SKM-1 (cell line): ENCODE data around the gene ARHGAP5.

Experiments
- DNase-seq: peaks from one replicate; lab custom pipeline; 2025; ENCODE audit not compliant: unreplicated experiment; lab: John Stamatoyannopoulos, UW

ARHGAP5 gene

DNA sequence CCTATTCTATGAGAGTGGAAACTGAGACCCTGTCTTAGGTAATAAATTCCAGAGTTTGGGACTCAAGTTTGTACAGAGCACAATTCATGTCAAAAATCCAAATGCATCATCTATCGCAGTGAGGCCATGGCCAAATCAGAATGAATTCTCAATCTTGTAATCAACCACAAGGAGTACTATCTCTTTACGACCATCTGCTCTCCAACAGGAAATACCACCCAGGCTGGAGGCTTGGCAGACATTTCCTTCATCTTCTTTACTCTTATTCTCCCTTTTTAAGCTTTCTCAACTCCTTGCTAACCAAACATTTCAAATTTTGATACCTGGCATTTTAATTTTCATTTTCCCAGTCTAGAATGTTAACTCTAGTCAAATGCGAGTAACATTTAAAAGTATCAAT is 92.1 kb downstream of the ARHGAP5 start:
- no peak for DNase-seq

DNA sequence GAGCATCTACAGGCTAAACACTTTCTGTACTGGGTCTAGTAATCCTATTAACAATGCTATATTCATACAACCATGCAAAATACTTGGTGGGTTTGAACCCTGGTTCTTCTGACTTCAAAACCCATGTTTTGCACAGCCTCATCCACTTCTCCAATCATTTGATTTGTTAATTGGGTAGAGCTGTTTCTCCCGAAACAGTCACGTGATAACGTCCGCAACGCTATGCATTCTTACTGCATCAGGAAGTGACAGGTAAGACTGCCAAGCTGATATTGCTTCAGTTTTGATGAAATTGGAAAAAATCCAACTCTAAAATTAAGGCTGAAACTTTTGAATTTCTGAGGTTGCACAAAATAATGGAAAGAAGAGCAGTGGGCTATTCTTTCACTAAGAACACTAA is 94.4 kb downstream of the ARHGAP5 start:
- DNase-seq: no peak

DNA sequence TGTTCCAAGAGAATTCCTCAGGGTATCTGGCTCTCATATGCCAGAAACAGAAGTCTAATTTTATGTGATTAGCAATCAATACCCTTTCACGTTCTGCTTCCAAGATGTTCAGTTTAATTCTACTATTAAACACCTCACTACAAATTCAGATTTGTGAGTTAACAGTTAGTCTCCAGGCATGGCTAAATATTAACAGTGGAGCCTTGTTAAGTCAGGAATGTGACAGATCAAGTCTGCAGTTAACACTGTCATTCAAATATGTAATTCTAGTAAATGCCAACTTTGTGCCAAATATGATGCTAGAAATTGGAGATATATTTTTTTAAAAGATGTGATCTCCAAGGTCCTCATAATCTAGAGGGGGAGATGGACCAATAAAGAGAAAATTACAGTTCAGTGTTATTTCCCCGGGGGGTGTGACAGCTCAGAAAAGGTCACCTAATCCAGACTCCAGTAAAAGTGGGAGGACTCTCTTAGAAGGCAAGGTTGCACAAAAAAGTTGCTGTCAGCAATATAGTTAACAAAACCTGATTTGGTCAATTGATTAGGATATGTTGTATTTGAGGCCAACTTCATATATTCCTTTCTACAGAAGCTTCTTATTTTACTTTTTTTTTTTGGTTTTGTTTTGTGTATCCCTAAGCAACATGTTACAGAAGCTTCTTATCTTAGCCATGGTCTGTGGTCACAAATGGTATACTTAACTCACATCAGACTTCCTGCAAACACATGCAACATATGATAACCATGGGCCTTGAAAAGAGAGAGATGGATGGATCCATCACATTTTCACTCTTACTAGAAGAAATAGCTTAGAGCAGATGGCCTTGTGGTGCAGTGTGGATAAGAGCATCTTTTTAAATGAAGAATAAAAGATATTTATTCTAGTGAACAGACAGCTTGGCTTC is 106.3 kb downstream of the ARHGAP5 start:
- no peak for DNase-seq

DNA sequence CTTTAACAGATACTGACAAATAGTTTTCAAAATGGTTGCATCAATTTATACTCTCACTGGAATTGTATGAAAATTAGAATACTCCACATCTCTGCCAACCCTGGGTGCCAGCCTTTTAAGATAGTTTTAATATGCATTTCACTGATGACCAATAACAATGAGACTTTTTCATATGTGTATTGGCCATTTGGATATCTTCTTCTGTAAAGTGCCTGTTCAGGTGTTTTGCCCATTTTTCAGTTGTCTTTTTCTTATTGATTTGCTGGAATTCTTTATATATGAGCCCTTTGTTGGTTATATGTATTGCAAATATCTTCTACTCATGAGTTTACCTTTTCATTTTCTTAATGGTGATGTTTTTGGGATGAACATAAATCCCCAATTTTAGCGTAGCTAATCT is 108.0 kb downstream of the ARHGAP5 start:
- DNase-seq: no peak

DNA sequence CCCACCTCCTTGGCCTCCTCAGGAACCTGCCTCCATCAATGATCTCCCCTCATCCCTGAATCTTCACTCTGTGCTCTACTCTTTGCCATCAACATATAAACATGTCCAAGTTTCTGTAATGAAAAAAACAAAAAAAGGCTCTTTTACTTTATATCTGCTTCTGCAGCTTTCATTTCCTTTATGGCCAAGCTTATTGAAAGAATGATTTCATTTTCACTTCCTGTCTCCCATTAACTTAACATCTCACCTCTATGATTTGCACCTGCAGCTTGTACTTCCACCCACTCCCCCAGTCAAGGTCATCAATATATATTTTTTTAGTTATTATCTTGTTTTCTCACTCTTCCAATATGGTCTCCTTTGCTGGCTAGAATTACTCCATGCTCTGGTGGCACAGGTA is 109.1 kb downstream of the ARHGAP5 start:
- DNase-seq: no peak

DNA sequence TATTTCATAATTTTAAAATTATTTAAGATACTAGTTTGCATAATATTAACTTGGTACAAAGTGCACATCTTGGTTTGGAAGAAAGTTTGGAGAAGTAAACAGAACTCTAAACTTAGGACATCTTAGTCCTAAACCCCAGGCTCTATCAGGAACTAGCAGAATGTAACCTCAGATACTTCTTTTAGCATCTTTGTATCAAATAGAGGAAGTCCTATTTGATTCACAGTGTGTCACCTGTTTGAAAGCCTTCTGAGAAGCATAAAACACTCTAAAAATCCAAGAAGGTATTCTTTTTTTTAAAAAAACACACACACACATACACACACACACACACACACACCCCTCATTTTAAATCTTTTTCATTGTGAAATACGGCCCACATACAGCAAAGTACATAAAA is 112.7 kb downstream of the ARHGAP5 start:
- DNase-seq: no peak

DNA sequence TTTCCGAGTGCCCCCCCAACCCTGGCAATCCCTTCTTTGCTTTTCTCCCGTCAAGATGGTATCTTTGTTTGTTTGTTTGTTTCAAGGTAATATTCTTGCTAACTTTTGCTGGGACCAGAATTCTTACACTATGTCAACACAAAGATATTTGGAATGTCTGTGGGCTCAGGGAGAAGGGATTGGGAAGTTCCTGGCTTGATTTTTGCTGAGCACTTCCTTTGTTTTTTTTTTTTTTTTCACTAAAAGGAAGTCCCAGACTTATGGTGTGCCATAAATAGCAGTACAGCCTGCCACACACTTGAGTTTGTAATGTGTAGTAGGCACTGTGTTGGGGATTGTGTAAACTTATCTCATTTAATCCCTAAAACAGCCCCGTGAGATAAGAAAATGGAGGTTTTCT is 113.6 kb downstream of the ARHGAP5 start:
- DNase-seq: no peak

DNA sequence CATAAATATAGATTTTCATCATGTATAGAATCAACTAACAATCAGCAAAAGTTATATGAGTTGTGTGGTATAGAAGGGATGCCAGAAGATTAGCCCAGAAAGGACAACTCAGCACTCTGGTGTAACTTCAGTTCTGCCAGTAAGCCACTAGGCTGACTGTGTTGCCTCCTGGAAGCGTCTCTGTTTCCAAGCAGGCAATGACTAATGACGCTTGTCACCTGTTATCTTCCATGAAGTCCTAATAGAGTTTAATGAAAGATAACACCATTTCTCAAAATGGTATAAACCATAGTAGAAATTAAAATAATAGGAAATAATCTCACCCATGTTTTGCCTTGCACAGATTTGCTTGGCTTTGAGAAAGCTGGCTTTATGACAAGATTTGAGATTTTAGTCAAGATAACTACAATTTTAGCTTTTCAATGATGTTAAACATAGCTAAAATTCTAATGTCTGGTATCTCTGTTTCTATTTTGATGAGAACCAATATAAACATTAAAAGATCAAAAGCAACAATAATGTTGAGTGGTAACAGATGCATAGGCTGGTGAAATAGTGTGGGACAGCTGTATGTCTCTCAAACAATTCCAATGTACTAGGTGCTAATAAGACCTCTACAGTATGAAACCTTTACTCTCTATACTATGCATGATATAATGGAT is 115.7 kb downstream of the ARHGAP5 start:
- no peak for DNase-seq

DNA sequence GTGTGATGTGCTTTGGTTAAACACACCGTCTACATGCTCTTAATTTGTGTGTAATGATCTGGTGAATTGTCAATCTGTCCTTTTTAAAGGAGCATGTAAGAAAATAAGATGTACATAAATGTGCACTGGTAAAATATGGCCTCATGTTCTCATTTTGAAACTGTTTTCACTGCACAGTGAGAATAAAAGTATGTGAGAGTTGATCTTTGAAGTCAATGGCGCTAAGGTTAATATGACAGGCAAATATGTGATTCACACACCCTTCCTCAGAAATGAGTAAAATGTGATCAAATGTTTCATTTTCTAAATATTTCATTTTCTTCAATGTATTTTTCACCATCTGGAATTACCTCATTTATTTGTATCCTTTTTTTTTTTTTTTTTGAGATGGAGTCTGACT is 116.4 kb downstream of the ARHGAP5 start:
- DNase-seq: no peak

DNA sequence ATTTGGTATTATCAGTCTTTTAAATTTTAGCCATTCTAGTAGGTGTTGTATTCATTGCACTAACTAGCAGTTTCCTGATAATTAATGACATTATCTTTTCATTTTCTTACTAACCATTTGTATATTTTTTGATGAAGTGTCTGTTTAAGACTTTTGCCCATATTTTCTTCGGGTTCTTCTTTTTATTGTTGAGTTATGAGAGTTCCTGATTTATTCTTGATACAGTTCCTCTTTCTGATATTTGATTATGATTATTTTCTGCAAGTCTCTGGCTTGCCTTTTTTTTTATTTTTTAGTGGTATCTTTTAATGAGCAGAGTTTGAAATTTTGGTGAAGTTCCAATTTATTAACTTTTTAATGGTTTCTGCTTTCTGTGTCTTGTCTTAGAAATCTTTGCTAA is 118.5 kb downstream of the ARHGAP5 start:
- DNase-seq: no peak

DNA sequence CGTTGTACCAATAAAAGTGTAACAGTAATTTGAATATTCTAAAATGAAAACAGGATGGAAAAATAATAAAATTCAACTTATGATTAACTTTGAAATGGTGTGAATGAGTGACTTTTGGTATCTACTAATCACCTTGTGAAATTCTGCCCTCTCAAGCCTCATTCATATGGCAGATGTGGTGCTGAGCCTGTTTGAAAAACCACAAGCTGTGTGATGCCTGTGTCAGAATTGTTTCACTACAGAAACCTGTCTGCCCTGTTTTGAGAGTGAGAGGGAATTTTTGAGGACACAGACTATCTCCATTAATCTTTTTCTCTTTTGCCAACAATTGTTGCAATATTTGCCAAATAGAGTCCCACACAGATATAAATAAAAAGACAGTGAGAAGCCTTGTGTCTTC is 120.8 kb downstream of the ARHGAP5 start:
- no peak for DNase-seq

DNA sequence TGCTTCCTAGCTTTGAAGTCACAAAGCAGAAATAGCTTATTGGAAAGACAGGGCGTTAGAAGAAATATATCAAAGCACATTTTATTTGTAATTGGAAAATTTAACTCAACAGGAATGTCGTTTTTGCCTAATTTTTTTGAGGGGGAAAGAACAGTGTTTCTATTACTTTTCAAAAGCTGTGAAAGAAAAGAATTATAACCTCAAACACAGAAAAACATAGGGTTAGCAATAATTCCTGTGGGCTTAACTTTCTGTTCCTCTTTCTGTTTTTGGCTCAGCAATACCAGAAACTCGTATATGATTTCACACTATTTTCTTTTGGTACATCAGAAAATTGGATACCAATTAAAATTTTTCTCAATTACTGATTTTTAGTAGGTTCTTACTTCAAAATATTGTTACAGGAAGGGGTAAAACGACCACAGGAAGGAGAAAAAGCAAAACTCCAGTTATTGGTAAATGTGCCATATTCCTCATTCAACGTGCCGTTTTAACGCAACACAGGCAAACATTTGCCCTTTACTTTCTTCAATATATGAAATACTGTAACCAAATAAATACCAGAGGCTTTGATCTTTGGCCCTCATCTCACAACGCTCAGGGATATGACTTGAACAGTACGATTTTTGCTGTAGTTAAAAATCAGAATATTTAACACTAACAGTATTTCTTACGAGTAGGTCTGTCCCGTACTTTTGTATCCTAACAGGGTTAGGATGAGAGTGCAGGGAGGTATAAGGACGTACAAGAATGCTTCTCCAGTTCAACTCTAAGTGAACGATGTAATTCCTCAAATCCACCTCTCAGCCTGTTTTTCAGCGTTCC is 123.5 kb downstream of the ARHGAP5 start:
- no peak for DNase-seq

DNA sequence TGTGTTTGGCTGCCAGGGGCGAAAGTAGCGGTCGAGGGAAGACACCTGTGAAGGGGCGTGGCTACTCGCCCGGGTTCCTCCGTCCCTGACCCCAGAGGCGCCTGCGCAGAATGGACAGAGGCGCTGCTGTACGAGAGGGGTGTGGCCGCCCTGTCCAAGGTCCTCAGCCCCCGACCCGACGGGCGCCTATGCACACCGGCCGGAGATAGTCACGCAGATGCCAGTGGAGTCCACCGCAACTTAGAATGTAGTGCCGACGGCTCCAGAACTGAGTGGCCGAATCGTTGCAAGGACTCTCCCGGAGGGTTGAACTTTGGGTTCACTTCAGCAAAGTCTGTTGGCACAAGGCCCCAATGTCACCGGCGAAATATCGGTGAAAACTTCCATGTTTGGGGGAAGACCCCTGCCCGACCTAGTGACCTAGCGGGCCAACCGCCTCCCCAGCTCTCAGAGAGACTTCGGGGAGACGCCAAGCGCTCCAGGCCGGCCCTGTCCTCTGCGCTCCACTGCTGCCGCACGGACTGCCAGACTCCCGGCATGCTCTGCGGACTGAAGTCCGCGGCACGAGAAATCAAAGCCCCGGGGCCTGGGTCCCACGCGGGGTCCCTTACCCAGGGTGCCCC is 124.2 kb downstream of the ARHGAP5 start:
- DNase-seq: peak; percentile 9

DNA sequence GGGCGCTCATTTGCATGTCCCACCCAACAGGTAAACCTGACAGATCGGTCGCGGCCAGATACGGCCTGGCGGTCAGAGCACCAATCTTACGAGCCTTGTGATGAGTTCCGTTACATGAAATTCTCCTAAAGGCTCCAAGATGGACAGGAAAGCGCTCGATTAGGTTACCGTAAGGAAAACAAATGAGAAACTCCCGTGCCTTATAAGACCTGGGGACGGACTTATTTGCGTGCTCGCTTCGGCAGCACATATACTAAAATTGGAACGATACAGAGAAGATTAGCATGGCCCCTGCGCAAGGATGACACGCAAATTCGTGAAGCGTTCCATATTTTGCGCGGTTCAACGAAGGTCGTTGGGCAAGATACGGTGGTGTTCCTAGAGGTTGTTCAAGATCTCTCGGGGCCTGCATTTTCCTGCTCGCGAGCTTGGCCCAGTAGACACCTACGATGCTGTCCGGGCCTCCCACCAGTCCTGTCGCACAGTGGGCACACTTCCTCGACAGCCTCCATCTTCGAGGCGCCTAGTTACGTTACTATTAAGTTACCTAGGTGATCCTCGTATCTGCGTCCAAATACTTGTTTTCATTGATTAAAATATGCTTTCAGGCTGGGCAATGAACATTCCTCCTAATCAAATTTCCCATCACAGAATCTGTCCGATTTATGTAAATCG is 124.8 kb downstream of the ARHGAP5 start, which contains the start of gene RNU6-7:
Gene RNU6-7 (plus strand): TSS at position 230 of the 675 bp plus-strand sequence.
- DNase-seq: no peak

DNA sequence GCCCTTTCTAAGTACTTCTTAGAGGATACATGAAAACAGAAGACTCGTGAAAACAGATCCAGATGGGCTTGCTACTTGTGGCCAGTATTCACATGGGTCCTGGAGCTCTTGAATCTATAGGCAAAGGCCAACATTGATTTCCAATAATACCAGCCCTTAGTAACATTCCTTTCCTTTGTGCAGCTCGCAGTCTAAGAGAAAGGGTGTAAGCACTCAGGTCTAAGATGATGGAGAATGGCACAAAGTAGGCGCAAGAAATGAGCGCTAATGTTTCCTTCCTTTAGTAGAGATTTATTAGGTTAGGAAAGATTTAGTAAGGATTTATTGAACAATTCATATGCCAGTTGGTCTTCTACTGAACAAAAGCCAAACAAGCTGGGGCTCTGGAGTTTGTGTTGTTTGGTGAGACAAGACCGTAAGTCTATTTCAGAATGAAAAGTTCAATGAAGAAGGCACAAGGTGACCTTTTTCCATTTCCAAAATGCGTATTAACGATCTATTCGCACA is 125.4 kb downstream of the ARHGAP5 start:
- peak; percentile 17 for DNase-seq

DNA sequence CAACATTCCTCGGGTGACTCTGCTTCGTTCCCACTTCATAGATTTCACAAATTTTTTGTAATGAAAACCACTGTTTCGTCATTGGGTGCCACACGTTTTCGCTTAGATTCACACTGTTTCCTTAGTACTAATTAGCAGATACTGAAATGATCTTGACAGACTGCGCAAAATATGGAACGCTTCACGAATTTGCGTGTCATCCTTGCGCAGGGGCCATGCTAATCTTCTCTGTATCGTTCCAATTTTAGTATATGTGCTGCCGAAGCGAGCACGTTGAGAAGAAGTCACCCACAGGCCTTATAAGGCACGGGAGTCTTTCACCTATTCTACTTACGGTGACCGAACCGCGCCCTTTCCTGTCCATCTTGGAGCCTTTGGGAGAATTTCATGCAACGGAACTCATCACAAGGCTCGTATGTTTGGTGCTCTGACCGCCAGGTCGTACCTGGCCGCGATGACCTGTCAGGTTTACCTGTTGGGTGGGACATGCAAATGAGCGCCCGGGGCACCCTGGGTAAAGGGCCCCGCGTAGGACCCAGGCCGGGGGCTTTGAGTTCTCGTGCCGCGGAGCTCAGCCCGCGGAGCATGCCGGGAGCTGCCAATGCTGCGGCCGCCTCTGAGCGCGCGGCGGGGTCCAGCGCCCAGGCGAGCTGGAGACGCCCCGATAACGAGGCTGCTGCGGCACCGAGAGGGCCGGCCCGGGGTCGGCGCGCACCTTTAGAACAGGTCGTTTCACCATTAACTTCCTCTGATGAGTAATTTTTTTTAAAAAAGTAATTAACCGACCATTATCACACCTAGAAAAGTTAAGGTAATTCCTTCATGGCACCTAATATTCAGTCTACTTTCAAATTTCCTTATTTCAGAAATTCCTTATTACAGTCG is 126.1 kb downstream of the ARHGAP5 start, which contains the start of gene RNU6-8:
Gene RNU6-8 (minus strand): TSS at position 272 of the 885 bp plus-strand sequence.
- peak; percentile 3 for DNase-seq

DNA sequence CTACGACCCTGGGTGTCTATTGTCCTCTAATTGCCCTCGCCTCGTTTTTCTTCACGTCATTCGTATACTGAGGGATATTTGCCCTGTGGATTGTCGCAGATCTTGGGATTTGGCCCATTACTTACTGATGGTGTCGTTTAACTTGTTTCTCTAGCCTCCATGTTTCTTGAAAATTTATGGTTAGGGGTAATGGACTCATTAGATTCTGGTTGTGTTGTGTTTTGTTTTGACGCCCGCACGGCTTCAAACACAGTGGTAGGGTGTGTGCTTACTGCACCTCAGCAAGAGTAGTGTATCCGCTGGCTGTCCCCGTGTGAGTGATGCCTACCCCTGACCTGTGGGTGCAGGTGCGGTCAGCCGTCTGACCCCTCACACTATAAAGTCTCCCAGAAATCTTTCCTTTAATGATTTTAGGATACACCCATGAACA is 126.8 kb downstream of the ARHGAP5 start:
- no peak for DNase-seq

DNA sequence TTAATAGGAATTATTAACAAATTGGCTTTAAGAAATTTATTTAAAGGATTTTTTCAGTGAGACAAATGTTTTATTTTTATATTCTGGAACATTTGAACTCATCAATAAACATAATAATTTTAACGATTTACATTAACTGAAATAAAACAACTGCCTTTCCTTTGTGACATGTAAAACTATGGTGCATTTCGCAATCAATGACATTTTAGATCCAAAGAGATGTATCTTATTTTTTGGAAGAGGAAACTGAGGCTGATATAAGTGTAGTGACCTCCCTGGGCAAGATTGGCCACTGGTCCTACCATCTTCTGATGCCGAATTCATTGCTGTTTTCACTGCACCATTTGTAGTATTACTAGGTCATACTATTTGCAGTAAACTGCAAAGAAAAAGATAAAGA is 128.4 kb downstream of the ARHGAP5 start:
- no peak for DNase-seq

DNA sequence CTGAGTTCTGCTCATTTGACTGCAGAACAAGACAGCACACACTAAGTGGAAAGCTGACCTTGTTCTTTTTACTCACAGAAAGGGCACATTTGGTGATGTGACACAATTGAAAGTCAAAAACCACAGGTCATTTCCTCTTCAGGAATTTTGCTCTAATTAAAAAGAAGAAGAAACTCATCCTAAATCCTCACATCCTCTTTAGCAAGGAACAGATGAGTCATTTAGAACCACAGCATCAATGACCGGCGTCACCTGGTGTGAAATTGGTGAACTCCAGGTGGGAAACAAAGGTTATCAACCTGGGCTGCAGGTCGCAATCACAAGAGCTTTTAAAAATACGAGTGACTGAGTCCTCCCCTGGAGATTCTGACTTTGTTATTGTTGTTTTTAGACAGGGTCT is 128.9 kb downstream of the ARHGAP5 start:
- no peak for DNase-seq
